HCT116 (cell line): ENCODE results near the gene USP7. TPM values are rescaled to one million over a fixed set of nuclear protein-coding genes. Genes with fewer than 3 reads are reported as not detected.

Source experiments
- ATAC-seq: fragments of 200-7000 bp; cut with Tn5 transposase; 2 replicates; pipeline ENCODE4 v1.9.1; 2020; ENCODE audit warnings: mild to moderate bottlenecking, moderate library complexity
- BruUV-seq: library from RNA; stranded (reverse); fragments of 400-500 nt; replicated peaks from 2 replicates; lab custom pipeline; 2021; lab: Mats Ljungman, UMichigan
- CTCF ChIA-PET: fragments of 300-600 bp; sonication (Branson Sonifier 250); formaldehyde crosslinking; loops from one replicate; lab custom pipeline; 2021; ENCODE audit warnings: antibody characterized with exemption; lab: Charles Lee
- POLR2A ChIA-PET: fragments of 300-600, 350-600 bp; sonication (Branson Sonifier 250); formaldehyde crosslinking; loops from one replicate; lab custom pipeline; 2021; ENCODE audit warnings: antibody characterized with exemption; lab: Charles Lee
- RAD21 ChIA-PET, 2 experiments: fragments of 300-600 bp; sonication (Branson Sonifier 250); formaldehyde crosslinking; loops; one replicate each; lab custom pipeline; 2023; ENCODE audit warnings: low total read pairs in 2 of 2; ENCODE audit not compliant: uncharacterized antibody in 2 of 2, unreplicated experiment in 2 of 2, low non-redundant PET in 1 of 2; lab: Charles Lee
- DNase-seq: peaks from one replicate; pipeline ENCODE4 v3.0.0-alpha.2; 2010; ENCODE audit warnings: low read depth, low spot score
- H2AFZ ChIP-seq: fragments of 200-600 bp; shearing (Covaris generic), sonication (generic); 2 replicates; pipeline ENCODE4 v1.6.1; 2017; ENCODE audit warnings: low read depth, mixed run types, mixed read lengths, antibody characterized with exemption, low read length; ENCODE audit not compliant: poor library complexity, severe bottlenecking
- H3K27ac ChIP-seq: 2 replicates; pipeline ENCODE4 v1.5.1; 2012; ENCODE audit warnings: low read depth, low read length
- H3K27me3 ChIP-seq: fragments of 200-600 bp; sonication (generic); 2 replicates; pipeline ENCODE4 v1.6.1; 2016; ENCODE audit warnings: mixed run types, low read length, mixed read lengths; ENCODE audit not compliant: insufficient read depth
- H3K36me3 ChIP-seq, 2 experiments: fragments of 200-500 bp in 1 of 2; fragments of 200-600 bp in 1 of 2; sonication (Bioruptor generic) in 1 of 2; sonication (generic) in 1 of 2; 2 replicates each; pipeline versions ENCODE4 v1.5.1 to v1.6.1; 2014 to 2016; ENCODE audit warnings: low read length in 2 of 2, inconsistent platforms in 1 of 2, mixed read lengths in 1 of 2, mixed run types in 1 of 2; ENCODE audit not compliant: insufficient read depth in 2 of 2, control insufficient read depth in 1 of 2
- H3K4me1 ChIP-seq, 2 experiments: fragments of 200-600 bp in 1 of 2; sonication (generic) in 1 of 2; 2 replicates each; pipeline versions ENCODE4 v1.5.1 to v1.6.1; 2012 to 2017; ENCODE audit warnings: low read length in 2 of 2, inconsistent platforms in 1 of 2, mild to moderate bottlenecking in 1 of 2, mixed read lengths in 1 of 2, mixed run types in 1 of 2, moderate library complexity in 1 of 2; ENCODE audit not compliant: insufficient read depth in 2 of 2, control insufficient read depth in 1 of 2
- H3K4me2 ChIP-seq: fragments of 200-600 bp; sonication (generic); 2 replicates; pipeline ENCODE4 v1.6.1; 2017; ENCODE audit warnings: mixed run types, low read length, mixed read lengths
- H3K4me3 ChIP-seq, 2 experiments: fragments of 200-600 bp in 1 of 2; sonication (generic) in 1 of 2; replicated peaks in 1 of 2; 2 replicates each; pipeline ENCODE4 v1.5.1; 2011 to 2016; ENCODE audit warnings: low read length in 2 of 2, control low read depth in 1 of 2, low read depth in 1 of 2, mild to moderate bottlenecking in 1 of 2, mixed read lengths in 1 of 2, mixed run types in 1 of 2
- H3K79me2 ChIP-seq: fragments of 200-600 bp; sonication (generic); 2 replicates; pipeline ENCODE4 v1.6.1; 2017; ENCODE audit warnings: mild to moderate bottlenecking, mixed run types, low read length, moderate library complexity, mixed read lengths; ENCODE audit not compliant: insufficient read depth
- H3K9ac ChIP-seq: fragments of 200-600 bp; sonication (generic); 2 replicates; pipeline ENCODE4 v1.6.1; 2016; ENCODE audit warnings: low read length, mixed read lengths
- H3K9me2 ChIP-seq: fragments of 200-600 bp; sonication (generic), shearing (Covaris generic); 2 replicates; pipeline ENCODE4 v1.6.1; 2017; ENCODE audit warnings: mixed run types, mild to moderate bottlenecking, moderate library complexity; ENCODE audit not compliant: insufficient read depth
- H3K9me3 ChIP-seq, 2 experiments: fragments of 200-500 bp in 1 of 2; fragments of 200-600 bp in 1 of 2; sonication (Bioruptor generic) in 1 of 2; sonication (generic) in 1 of 2; 2 replicates each; pipeline ENCODE4 v1.6.1; 2014 to 2017; ENCODE audit warnings: low read length in 2 of 2, mixed read lengths in 2 of 2, inconsistent platforms in 1 of 2, low read depth in 1 of 2, mild to moderate bottlenecking in 1 of 2, mixed run types in 1 of 2, moderate library complexity in 1 of 2; ENCODE audit not compliant: control insufficient read depth in 1 of 2, insufficient read depth in 1 of 2
- H4K20me1 ChIP-seq: fragments of 200-600 bp; sonication (generic), shearing (Covaris generic); 2 replicates; pipeline ENCODE4 v1.6.1; 2017; ENCODE audit warnings: mixed run types, mild to moderate bottlenecking, moderate library complexity; ENCODE audit not compliant: insufficient read depth
- CEBPB ChIP-seq: IDR thresholded peaks from 2 replicates; pipeline ENCODE4 v1.6.1; 2012; ENCODE audit warnings: low read depth
- CTCF ChIP-seq, 3 experiments: fragments of 200-600 bp in 1 of 3; sonication (generic) in 1 of 3; IDR thresholded peaks in 2 of 3; conservative IDR thresholded peaks in 1 of 3; 2 replicates each; pipeline ENCODE4 v1.5.1; 2012 to 2017; ENCODE audit warnings: low read depth in 2 of 3, low read length in 2 of 3, antibody characterized with exemption in 1 of 3, borderline replicate concordance in 1 of 3, control low read depth in 1 of 3, mild to moderate bottlenecking in 1 of 3, mixed read lengths in 1 of 3, mixed run types in 1 of 3, moderate library complexity in 1 of 3; ENCODE audit not compliant: insufficient read depth in 1 of 3
- EZH2 ChIP-seq: fragments of 200-600 bp; sonication (generic); IDR thresholded peaks from 2 replicates; pipeline ENCODE4 v1.6.1; 2017; ENCODE audit warnings: antibody characterized with exemption, mixed run types
- FOSL1 ChIP-seq: IDR thresholded peaks from 2 replicates; pipeline ENCODE4 v1.6.1; 2012; ENCODE audit warnings: low read depth
- JUND ChIP-seq: IDR thresholded peaks from 2 replicates; pipeline ENCODE4 v1.6.1; 2012
- SP1 ChIP-seq: IDR thresholded peaks from 2 replicates; pipeline ENCODE4 v1.6.1; 2012; ENCODE audit warnings: low read depth
- intact Hi-C: fragments of 100-400 bp; cut with micrococcal nuclease; formaldehyde crosslinking; loops from 2 replicates; pipeline ENCODE4 v1.10.0; 2022
- total RNA-seq: library from RNA; stranded (reverse); gene quantifications from one replicate; pipeline ENCODE4 v1.2.1, GENCODE V29; 2021; ENCODE audit not compliant: unreplicated experiment
- TF ChIP-seq, protein P1 (sequence below): IDR thresholded peaks from 2 replicates; pipeline ENCODE4 v1.6.1; 2011; ENCODE audit warnings: mild to moderate bottlenecking, low read length, moderate library complexity; ENCODE audit not compliant: insufficient replicate concordance; ENCODE audit errors: extremely low read depth

USP7 gene
- total RNA-seq, 1 experiment from 2014 or later = 154 TPM

GRCh38 chr16:8867216-8867931 is 96.3 kb downstream of the USP7 start:
- RAD21 ChIA-PET = no interaction called here
- intact Hi-C loops = no loop called here
- DNase-seq = no peak

More at GRCh38 chr16:8867216-8867931, 96.3 kb downstream of the USP7 start:
- Histone ChIP-seq H2AFZ (no peak overlapping the region), H3K9me3 (no peaks in the 10 kb centered on the region), H3K4me2 (peak overlapping the region; percentile 98), H3K9me2 (no peaks in the 10 kb centered on the region), H3K9ac (peak overlapping the region; percentile 90), H3K4me1 (peaks cover 61 to 79% of the 10 kb centered on the region in 2 experiments), H3K27ac (peak overlapping the region; percentile 90), H3K36me3 (no peaks in the 10 kb centered on the region), H4K20me1 (no peaks in the 10 kb centered on the region; the same call in 1 of the 2 replicates), H3K79me2 (peaks cover 59% of the 10 kb centered on the region), H3K4me3 (peak overlapping the region; percentile 86 to 93), H3K27me3 (no peaks in the 10 kb centered on the region)
- POLR2A ChIA-PET = no interaction called here
- TF ChIP-seq CEBPB (no peak), EZH2 (no peak), CTCF (IDR thresholded peaks at IDR 0.05 in 2 of 3, conservative IDR thresholded peaks at IDR 0.05 in 1 of 3; ENCODE audit: borderline replicate concordance in 1 of 3, insufficient read depth in 1 of 3, low read depth in 2 of 3, low read length in 2 of 3) (no peak), JUND (no peak), FOSL1 (no peak), SP1 (no peak)
- TF ChIP-seq, protein P1, sequence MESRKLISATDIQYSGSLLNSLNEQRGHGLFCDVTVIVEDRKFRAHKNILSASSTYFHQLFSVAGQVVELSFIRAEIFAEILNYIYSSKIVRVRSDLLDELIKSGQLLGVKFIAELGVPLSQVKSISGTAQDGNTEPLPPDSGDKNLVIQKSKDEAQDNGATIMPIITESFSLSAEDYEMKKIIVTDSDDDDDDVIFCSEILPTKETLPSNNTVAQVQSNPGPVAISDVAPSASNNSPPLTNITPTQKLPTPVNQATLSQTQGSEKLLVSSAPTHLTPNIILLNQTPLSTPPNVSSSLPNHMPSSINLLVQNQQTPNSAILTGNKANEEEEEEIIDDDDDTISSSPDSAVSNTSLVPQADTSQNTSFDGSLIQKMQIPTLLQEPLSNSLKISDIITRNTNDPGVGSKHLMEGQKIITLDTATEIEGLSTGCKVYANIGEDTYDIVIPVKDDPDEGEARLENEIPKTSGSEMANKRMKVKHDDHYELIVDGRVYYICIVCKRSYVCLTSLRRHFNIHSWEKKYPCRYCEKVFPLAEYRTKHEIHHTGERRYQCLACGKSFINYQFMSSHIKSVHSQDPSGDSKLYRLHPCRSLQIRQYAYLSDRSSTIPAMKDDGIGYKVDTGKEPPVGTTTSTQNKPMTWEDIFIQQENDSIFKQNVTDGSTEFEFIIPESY = no peak
- CTCF ChIA-PET = no interaction called here
- no TSS peak for BruUV-seq
- ATAC-seq = no peak
